Inflammatory macrophage treated with lipopolysaccharide for 4 hours (primary cell): Measurements from ENCODE around the gene PRADC1.
A peak's percentile ranks its signal among the peaks of the same experiment; 100 is the strongest.

Source experiments
- DNase-seq: peaks from one replicate; pipeline ENCODE4 v3.0.0-alpha.2; 2020

Gene PRADC1

GRCh38 chr2:73258186-73258912 is 25.3 kb upstream of the PRADC1 start:
- DNase-seq = no peak

- DNase-seq = peak; percentile 12
These were observed 24.5 kb upstream of the PRADC1 start for GRCh38 chr2:73257425-73258125.

- no peak for DNase-seq
These were observed 24.0 kb upstream of the PRADC1 start for GRCh38 chr2:73257021-73257420.

- no peak for DNase-seq
These were observed 23.5 kb upstream of the PRADC1 start for GRCh38 chr2:73256618-73256922.

- no peak for DNase-seq
These were observed 23.0 kb upstream of the PRADC1 start for GRCh38 chr2:73255907-73256617.

- no peak for DNase-seq
These were observed 22.1 kb upstream of the PRADC1 start for GRCh38 chr2:73255007-73255644.

- DNase-seq = no peak
These were observed 21.4 kb upstream of the PRADC1 start for GRCh38 chr2:73254343-73255006.

GRCh38 chr2:73253901-73254300 is 20.9 kb upstream of the PRADC1 start:
- DNase-seq = peak; percentile 70

- peak; percentile 6 for DNase-seq
These were observed 20.4 kb upstream of the PRADC1 start for GRCh38 chr2:73253400-73253799.

GRCh38 chr2:73252238-73253027 is 19.4 kb upstream of the PRADC1 start:
- no peak for DNase-seq

- DNase-seq = no peak
These were observed 18.1 kb upstream of the PRADC1 start for GRCh38 chr2:73250872-73251846.

GRCh38 chr2:73249636-73250035 is 16.6 kb upstream of the PRADC1 start:
- DNase-seq = no peak

- no peak for DNase-seq
These were observed 13.8 kb upstream of the PRADC1 start for GRCh38 chr2:73246850-73247249.

- DNase-seq = no peak
These were observed 11.5 kb upstream of the PRADC1 start for GRCh38 chr2:73244580-73244979.

GRCh38 chr2:73243884-73244570 is 11.0 kb upstream of the PRADC1 start:
- no peak for DNase-seq

GRCh38 chr2:73239776-73240175 is 6.7 kb upstream of the PRADC1 start:
- no peak for DNase-seq

GRCh38 chr2:73238976-73239375 is 5.9 kb upstream of the PRADC1 start:
- DNase-seq = no peak

- DNase-seq = no peak
These were observed 5.1 kb upstream of the PRADC1 start for GRCh38 chr2:73238149-73238548.

GRCh38 chr2:73237168-73237567 is 4.1 kb upstream of the PRADC1 start:
- no peak for DNase-seq

GRCh38 chr2:73235315-73236028 is 2.4 kb upstream of the PRADC1 start:
- no peak for DNase-seq
